Activated CD8-positive, alpha-beta memory T cell treated with anti-CD3 and anti-CD28 coated beads, Interleukin-2, amount 50 U/mL, for 1 hour (primary cell): ENCODE measurements around the gene NQO1.

Experiments
- DNase-seq: peaks from one replicate; pipeline ENCODE4 v3.0.0-alpha.2; 2020; ENCODE audit errors: extremely low read depth

Gene NQO1

GRCh38 chr16:69706256-69706974 is 19.9 kb downstream of the NQO1 start:
- DNase-seq: no peak

- DNase-seq: no peak
These were observed 22.7 kb downstream of the NQO1 start for GRCh38 chr16:69703638-69704037.

- DNase-seq: no peak
These were observed 24.5 kb downstream of the NQO1 start for GRCh38 chr16:69701866-69702265.

- DNase-seq: no peak
These were observed 24.9 kb downstream of the NQO1 start for GRCh38 chr16:69701452-69701851.

GRCh38 chr16:69699915-69700314 is 26.4 kb downstream of the NQO1 start:
- no peak for DNase-seq

- no peak for DNase-seq
These were observed 28.0 kb downstream of the NQO1 start for GRCh38 chr16:69698404-69698803.

- no peak for DNase-seq
These were observed 32.4 kb downstream of the NQO1 start for GRCh38 chr16:69693916-69694315.

- no peak for DNase-seq
These were observed 34.1 kb downstream of the NQO1 start for GRCh38 chr16:69691980-69692911.

GRCh38 chr16:69688589-69688988 is 37.8 kb downstream of the NQO1 start:
- DNase-seq: no peak

- DNase-seq: no peak
These were observed 46.0 kb downstream of the NQO1 start for GRCh38 chr16:69680358-69680757.

- no peak for DNase-seq
These were observed 53.2 kb downstream of the NQO1 start for GRCh38 chr16:69672998-69673713.

- no peak for DNase-seq
These were observed 53.9 kb downstream of the NQO1 start for GRCh38 chr16:69672315-69672997.

- DNase-seq: no peak
These were observed 56.8 kb downstream of the NQO1 start for GRCh38 chr16:69669577-69669976.

GRCh38 chr16:69663846-69664245 is 62.5 kb downstream of the NQO1 start:
- DNase-seq: no peak

GRCh38 chr16:69662901-69663300 is 63.5 kb downstream of the NQO1 start:
- DNase-seq: no peak

- DNase-seq: no peak
These were observed 66.2 kb downstream of the NQO1 start for GRCh38 chr16:69660166-69660565.
